Endothelial cell of umbilical vein (primary cell): ENCODE measurements around the gene KRTAP29-1. TPM values are rescaled to one million over a fixed set of nuclear protein-coding genes. Genes with fewer than 3 reads are reported as not detected.

Experiments
- BruUV-seq: library from RNA; stranded (reverse); fragments of 400-500 nt; replicated peaks from 2 replicates; lab custom pipeline; 2021; lab: Mats Ljungman, UMichigan
- CTCF ChIA-PET: fragments of 300-600, 350-600 bp; sonication (Branson Sonifier 250); formaldehyde crosslinking; loops from one replicate; lab custom pipeline; 2021; ENCODE audit warnings: antibody characterized with exemption, inconsistent platforms; lab: Charles Lee
- POLR2A ChIA-PET: fragments of 300-600, 350-600 bp; sonication (Branson Sonifier 250); formaldehyde crosslinking; loops from one replicate; lab custom pipeline; 2021; ENCODE audit warnings: antibody characterized with exemption, inconsistent platforms; lab: Charles Lee
- DNase-seq: peaks from one replicate; pipeline ENCODE4 v3.0.0-alpha.2; 2011; ENCODE audit warnings: low read depth, low spot score
- FAIRE-seq: peaks from 2 replicates; lab custom pipeline; 2011; peaks lifted over from hg19 to GRCh38; lab: Jason Lieb, UNC
- H2AFZ ChIP-seq: 2 replicates; pipeline ENCODE4 v1.6.0; 2012; ENCODE audit warnings: low read depth, low read length, control low read depth, inconsistent platforms
- H3K27ac ChIP-seq: 2 replicates; pipeline ENCODE4 v1.5.1; 2011; ENCODE audit warnings: low read depth, mild to moderate bottlenecking, control low read depth, low read length, moderate library complexity; ENCODE audit not compliant: insufficient read depth
- H3K27me3 ChIP-seq, 2 experiments: 2 replicates each; pipeline versions ENCODE4 v1.6.0 to v1.6.1; 2011; ENCODE audit warnings: low read length in 2 of 2, mixed read lengths in 1 of 2; ENCODE audit not compliant: control insufficient read depth in 2 of 2, insufficient read depth in 2 of 2
- H3K36me3 ChIP-seq, 2 experiments: 2 replicates in 1 of 2; 3 replicates in 1 of 2; pipeline ENCODE4 v1.5.1; 2011; ENCODE audit warnings: low read length in 2 of 2, mild to moderate bottlenecking in 1 of 2, moderate library complexity in 1 of 2; ENCODE audit not compliant: control insufficient read depth in 2 of 2, insufficient read depth in 2 of 2; ENCODE audit errors: extremely low read depth in 1 of 2
- H3K4me1 ChIP-seq: 3 replicates; pipeline ENCODE4 v1.5.1; 2011; ENCODE audit warnings: mild to moderate bottlenecking, low read length; ENCODE audit not compliant: control insufficient read depth, insufficient read depth; ENCODE audit errors: extremely low read depth
- H3K4me2 ChIP-seq: 2 replicates; pipeline ENCODE4 v1.6.1; 2011; ENCODE audit warnings: low read length, control low read depth, mixed read lengths; ENCODE audit not compliant: insufficient read depth
- H3K4me3 ChIP-seq, 3 experiments: fragments of 200-600 bp in 1 of 3; sonication (generic), shearing (Covaris generic) in 1 of 3; replicated peaks in 1 of 3; 2 replicates each; pipeline ENCODE4 v1.5.1; 2011 to 2016; ENCODE audit warnings: control low read depth in 3 of 3, low read length in 3 of 3, mild to moderate bottlenecking in 2 of 3, inconsistent platforms in 1 of 3, low read depth in 1 of 3, moderate library complexity in 1 of 3; ENCODE audit not compliant: insufficient read depth in 1 of 3
- H3K79me2 ChIP-seq: 2 replicates; pipeline ENCODE4 v1.6.0; 2012; ENCODE audit warnings: low read length, inconsistent platforms; ENCODE audit not compliant: control insufficient read depth, insufficient read depth
- H3K9ac ChIP-seq: replicated peaks from 2 replicates; pipeline ENCODE3; 2011; ENCODE audit warnings: low read length, control low read depth; ENCODE audit not compliant: insufficient read depth; ENCODE audit errors: extremely low read depth
- H3K9me1 ChIP-seq: replicated peaks from 3 replicates; pipeline ENCODE4 v1.6.0; 2011; ENCODE audit warnings: mild to moderate bottlenecking, low read length; ENCODE audit not compliant: control insufficient read depth, insufficient read depth; ENCODE audit errors: extremely low read depth
- H3K9me3 ChIP-seq: replicated peaks from 2 replicates; pipeline ENCODE4 v1.5.1; 2012; ENCODE audit warnings: low read length, inconsistent platforms; ENCODE audit not compliant: control insufficient read depth, insufficient read depth
- H4K20me1 ChIP-seq: replicated peaks from 2 replicates; pipeline ENCODE3; 2011; ENCODE audit warnings: mild to moderate bottlenecking, low read length; ENCODE audit not compliant: control insufficient read depth, insufficient read depth; ENCODE audit errors: extremely low read depth
- CTCF ChIP-seq, 2 donors: IDR thresholded peaks; 1 replicate in 1 of 2; 2 replicates in 1 of 2; pipeline ENCODE4 v1.5.1; 2011; ENCODE audit warnings: low read length in 2 of 2, mild to moderate bottlenecking in 2 of 2, moderate library complexity in 2 of 2, control low read depth in 1 of 2, inconsistent platforms in 1 of 2, low read depth in 1 of 2; ENCODE audit not compliant: insufficient read depth in 1 of 2; ENCODE audit errors: extremely low read depth in 1 of 2
- EZH2 ChIP-seq: IDR thresholded peaks from 2 replicates; pipeline ENCODE4 v1.6.1; 2012; ENCODE audit warnings: borderline replicate concordance, low read depth, mild to moderate bottlenecking, moderate library complexity, low read length, inconsistent platforms; ENCODE audit not compliant: severe bottlenecking
- FOS ChIP-seq: IDR thresholded peaks from 2 replicates; pipeline ENCODE4 v1.6.1; 2011; ENCODE audit warnings: mild to moderate bottlenecking, low read length, moderate library complexity, borderline replicate concordance; ENCODE audit not compliant: insufficient read depth
- GATA2 ChIP-seq: IDR thresholded peaks from 2 replicates; pipeline ENCODE4 v1.7.0; 2011; ENCODE audit warnings: low read depth, mild to moderate bottlenecking, moderate library complexity, mixed read lengths, low read length; ENCODE audit not compliant: insufficient read length, insufficient read depth
- JUN ChIP-seq: IDR thresholded peaks from 2 replicates; pipeline ENCODE4 v1.6.1; 2011; ENCODE audit warnings: borderline replicate concordance, low read depth; ENCODE audit not compliant: insufficient read length, insufficient read depth
- MYC ChIP-seq: IDR thresholded peaks from one replicate; pipeline ENCODE4 v1.6.1; 2011; ENCODE audit warnings: mild to moderate bottlenecking, low read depth, low read length
- POLR2A ChIP-seq: IDR thresholded peaks from 2 replicates; pipeline ENCODE4 v1.6.1; 2012; ENCODE audit warnings: low read depth, mild to moderate bottlenecking, control low read depth, low read length
- POLR2AphosphoS5 ChIP-seq: IDR thresholded peaks from 2 replicates; pipeline ENCODE4 v1.6.1; 2012; ENCODE audit warnings: low read depth, mild to moderate bottlenecking, control low read depth, low read length, moderate library complexity; ENCODE audit not compliant: insufficient read depth
- dilution Hi-C: fragments of 300-500 bp; cut with MboI; formaldehyde crosslinking; loops from one replicate; pipeline ENCODE4 v1.15.0; 2019; ENCODE audit warnings: low sequenced_read_pairs; ENCODE audit not compliant: extremely low pct_ligation_motif_present
- intact Hi-C: fragments of 100-400 bp; cut with micrococcal nuclease; formaldehyde crosslinking; loops from one replicate; pipeline ENCODE4 v1.10.0; 2022
- polyA plus RNA-seq, 4 experiments: library from polyadenylated mRNA; depleted of rRNA in 3 of 4; stranded (reverse) in 3 of 4; unstranded in 1 of 4; fragments of >200 nt; gene quantifications; 2 replicates each; pipeline versions ENCODE4 v1.2.1 to v1.2.3, GENCODE V29; 2011 to 2012; ENCODE audit warnings: missing spikeins in 1 of 4
- total RNA-seq: library from RNA; stranded (reverse); gene quantifications from 2 replicates; pipeline ENCODE4 v1.2.3, GENCODE V29; 2021
- TF ChIP-seq, protein P1 (sequence below): IDR thresholded peaks from 2 replicates; pipeline ENCODE4 v1.6.1; 2011; ENCODE audit not compliant: insufficient read depth, insufficient read length

The KRTAP29-1 gene
- total and polyA plus RNA-seq, 2 donors (not counting 3 experiments of a cell fraction or from before 2014, with no cell fraction given) = not detected

DNA sequence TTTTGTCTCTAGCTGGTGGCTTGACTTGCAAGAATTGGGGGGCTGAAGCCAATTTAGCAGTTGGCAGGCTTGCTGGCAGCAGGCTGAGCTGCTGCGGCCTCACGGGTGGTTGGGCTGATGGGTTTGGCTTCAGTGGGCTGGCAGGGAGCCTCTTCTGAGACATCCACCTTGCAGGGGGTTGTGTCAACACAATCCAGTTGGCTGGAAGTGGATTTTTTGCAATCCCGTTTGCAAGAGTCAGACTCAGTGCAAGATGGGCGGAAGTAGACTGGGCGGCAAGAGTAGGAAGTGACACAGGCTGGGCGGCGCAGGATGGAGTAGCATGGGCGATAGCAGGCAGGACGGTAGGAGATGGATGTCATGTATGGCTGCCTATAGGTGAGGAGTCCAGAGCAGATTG, 5.0 kb upstream of the KRTAP29-1 start:
- no peak for DNase-seq
- no peak overlapping the region for H2AFZ ChIP-seq
- no peaks in the 10 kb centered on the region for H3K36me3 ChIP-seq
- no peaks in the 10 kb centered on the region for H4K20me1 ChIP-seq
- no peak for FAIRE-seq
- TF ChIP-seq FOS = no peak
- TF ChIP-seq, protein P1, sequence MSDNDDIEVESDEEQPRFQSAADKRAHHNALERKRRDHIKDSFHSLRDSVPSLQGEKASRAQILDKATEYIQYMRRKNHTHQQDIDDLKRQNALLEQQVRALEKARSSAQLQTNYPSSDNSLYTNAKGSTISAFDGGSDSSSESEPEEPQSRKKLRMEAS = no peak
- TF ChIP-seq JUN = no peak
- TF ChIP-seq POLR2A = no peak
- TF ChIP-seq EZH2 = no peak
- no peak for TF ChIP-seq GATA2
- no peak for TF ChIP-seq POLR2AphosphoS5
- TF ChIP-seq CTCF (IDR thresholded peaks at IDR 0.05; ENCODE audit: extremely low read depth in 1 of 2, insufficient read depth in 1 of 2, low read depth in 1 of 2, low read length in 2 of 2) = no peak
- TF ChIP-seq MYC = no peak
- H3K4me3 ChIP-seq = no peak overlapping the region
- ChIA-PET CTCF (no interaction called here), POLR2A (no interaction called here)
- no peak overlapping the region for H3K27ac ChIP-seq
- no peaks in the 10 kb centered on the region for H3K9me1 ChIP-seq
- no peaks in the 10 kb centered on the region for H3K27me3 ChIP-seq
- no peaks in the 10 kb centered on the region for H3K9me3 ChIP-seq
- no peaks in the 10 kb centered on the region for H3K79me2 ChIP-seq
- intact Hi-C loops = no loop called here
- H3K4me1 ChIP-seq = no peaks in the 10 kb centered on the region
- no peak overlapping the region for H3K9ac ChIP-seq
- no peak overlapping the region for H3K4me2 ChIP-seq
- BruUV-seq = no TSS peak
- dilution Hi-C loops = no loop called here
